T-helper 2 cell treated with Interferon-gamma antibody and Interleukin-4, amounts not matched to agents 5 μg/mL and 100 μg/mL, for 36 hours (primary cell): ENCODE results near the gene GNG12.

Source experiments
- DNase-seq: peaks from one replicate; pipeline ENCODE4 v3.0.0; 2021; ENCODE audit warnings: low spot score
- H3K27ac Mint-ChIP-seq: one replicate; pipeline ENCODE4 v1.8.0; 2021; ENCODE audit warnings: mild to moderate bottlenecking, mixed read lengths
- H3K27me3 Mint-ChIP-seq: one replicate; pipeline ENCODE4 v1.8.0; 2021; ENCODE audit warnings: low read depth, mixed read lengths
- H3K36me3 Mint-ChIP-seq: one replicate; pipeline ENCODE4 v1.8.0; 2021; ENCODE audit warnings: low read depth, mixed read lengths
- H3K4me1 Mint-ChIP-seq: one replicate; pipeline ENCODE4 v1.8.0; 2021; ENCODE audit warnings: low read depth, mixed read lengths
- H3K4me3 Mint-ChIP-seq: one replicate; pipeline ENCODE4 v1.8.0; 2022; ENCODE audit warnings: mild to moderate bottlenecking, moderate library complexity, mixed read lengths
- H3K9me3 Mint-ChIP-seq: one replicate; pipeline ENCODE4 v1.8.0; 2021; ENCODE audit warnings: mixed read lengths

The GNG12 gene

GRCh38 chr1:67853704-67854103, 20.4 kb upstream of the GNG12 start:
- Mint-ChIP-seq H3K27me3 (peaks cover 9% of the 10 kb centered on the region), H3K27ac (no peak overlapping the region), H3K4me1 (no peaks in the 10 kb centered on the region), H3K9me3 (no peaks in the 10 kb centered on the region), H3K4me3 (no peak overlapping the region), H3K36me3 (no peaks in the 10 kb centered on the region)
- no peak for DNase-seq

DNA sequence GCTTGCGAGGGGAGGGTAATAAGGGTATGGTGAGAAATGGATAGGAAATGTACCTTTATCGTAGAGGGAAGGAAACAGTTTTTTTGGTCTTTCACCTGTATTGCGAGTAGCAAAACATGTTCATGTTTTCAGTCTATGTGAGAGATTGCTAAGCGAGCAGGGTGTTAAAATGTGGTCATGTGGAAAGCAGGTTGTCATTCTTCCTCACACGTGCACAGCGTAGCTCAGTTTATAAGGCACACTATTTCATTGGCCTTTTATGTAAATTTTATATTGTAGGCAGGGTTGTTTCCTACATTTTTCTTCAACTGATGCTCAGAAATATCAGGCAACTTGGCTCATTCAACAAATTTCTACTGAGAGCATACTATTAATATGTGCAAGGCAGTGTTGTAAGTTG, 18.5 kb upstream of the GNG12 start:
- Mint-ChIP-seq H3K4me3 (no peak overlapping the region), H3K36me3 (no peaks in the 10 kb centered on the region), H3K27me3 (peaks cover 9% of the 10 kb centered on the region), H3K9me3 (no peaks in the 10 kb centered on the region), H3K4me1 (no peaks in the 10 kb centered on the region), H3K27ac (no peak overlapping the region)
- DNase-seq = no peak

DNA sequence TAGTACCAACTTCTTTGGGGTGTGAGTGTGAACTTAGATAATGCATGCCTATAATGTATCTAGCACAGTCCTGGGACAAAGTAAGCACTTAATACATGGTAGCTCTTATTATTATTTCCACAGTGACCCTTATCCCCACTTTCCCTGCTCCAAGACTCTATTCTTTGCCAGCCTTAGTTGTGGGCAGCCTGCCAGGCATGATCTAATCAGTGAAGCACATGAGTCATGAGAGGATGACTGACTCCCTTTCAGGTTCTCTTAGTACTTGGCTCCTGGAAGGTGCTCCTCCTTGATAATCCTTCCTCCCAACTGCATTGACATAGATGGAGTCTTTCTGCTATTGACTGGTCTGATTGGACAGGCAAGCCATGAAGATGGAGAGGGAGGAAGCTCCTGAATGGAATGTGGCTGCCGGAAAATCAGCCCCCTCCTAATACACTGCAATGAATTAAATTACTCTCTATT, 17.4 kb upstream of the GNG12 start:
- Mint-ChIP-seq H3K4me3 (no peak overlapping the region), H3K4me1 (no peaks in the 10 kb centered on the region), H3K36me3 (no peaks in the 10 kb centered on the region), H3K27ac (no peak overlapping the region), H3K9me3 (no peaks in the 10 kb centered on the region), H3K27me3 (peaks cover 4% of the 10 kb centered on the region)
- DNase-seq = no peak

GRCh38 chr1:67850151-67850551, 16.9 kb upstream of the GNG12 start:
- no peak for DNase-seq
- H3K4me1 Mint-ChIP-seq = no peaks in the 10 kb centered on the region

GRCh38 chr1:67847466-67847865, 14.2 kb upstream of the GNG12 start:
- no peaks in the 10 kb centered on the region for H3K9me3 Mint-ChIP-seq
- no peaks in the 10 kb centered on the region for H3K36me3 Mint-ChIP-seq
- DNase-seq = no peak
- H3K27ac Mint-ChIP-seq = no peak overlapping the region
- no peaks in the 10 kb centered on the region for H3K4me1 Mint-ChIP-seq
- no peak overlapping the region for H3K4me3 Mint-ChIP-seq
- H3K27me3 Mint-ChIP-seq = peaks cover 7% of the 10 kb centered on the region

More at GRCh38 chr1:67850151-67850551, 16.9 kb upstream of the GNG12 start:
- H3K36me3 Mint-ChIP-seq = no peaks in the 10 kb centered on the region
- no peak overlapping the region for H3K4me3 Mint-ChIP-seq
- H3K27ac Mint-ChIP-seq = no peak overlapping the region
- no peaks in the 10 kb centered on the region for H3K9me3 Mint-ChIP-seq
- peaks cover 2% of the 10 kb centered on the region for H3K27me3 Mint-ChIP-seq

GRCh38 chr1:67846538-67846937, 13.3 kb upstream of the GNG12 start:
- H3K4me3 Mint-ChIP-seq = no peak overlapping the region
- H3K9me3 Mint-ChIP-seq = no peaks in the 10 kb centered on the region
- DNase-seq = no peak
- H3K27me3 Mint-ChIP-seq = peaks cover 9% of the 10 kb centered on the region
- H3K27ac Mint-ChIP-seq = no peak overlapping the region
- no peaks in the 10 kb centered on the region for H3K4me1 Mint-ChIP-seq
- no peaks in the 10 kb centered on the region for H3K36me3 Mint-ChIP-seq

- DNase-seq = no peak
- peaks cover 12% of the 10 kb centered on the region for H3K27me3 Mint-ChIP-seq
- H3K4me1 Mint-ChIP-seq = no peaks in the 10 kb centered on the region
- no peaks in the 10 kb centered on the region for H3K36me3 Mint-ChIP-seq
- no peak overlapping the region for H3K4me3 Mint-ChIP-seq
- H3K9me3 Mint-ChIP-seq = no peaks in the 10 kb centered on the region
- H3K27ac Mint-ChIP-seq = no peak overlapping the region
These were observed 11.7 kb upstream of the GNG12 start for GRCh38 chr1:67844988-67845387.

DNA sequence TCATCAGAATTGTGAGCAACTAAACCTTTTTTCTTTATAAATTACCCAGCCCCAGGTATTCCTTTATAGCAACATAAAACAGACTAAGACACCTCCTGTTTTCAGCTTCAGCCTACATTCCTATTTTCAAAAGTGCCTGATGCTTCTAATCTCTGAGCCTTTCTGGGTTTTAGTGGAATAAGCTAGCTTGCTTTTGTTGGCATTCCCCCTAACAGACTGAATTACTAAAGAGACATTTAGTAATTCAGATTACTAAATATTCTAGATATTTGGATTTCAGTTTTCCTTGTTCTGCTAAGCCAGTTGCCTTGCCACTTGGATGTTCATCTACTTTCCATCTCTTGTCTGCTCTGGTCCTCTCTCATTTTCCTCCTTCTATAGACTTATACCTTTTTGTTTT, 10.5 kb upstream of the GNG12 start:
- peaks cover 19% of the 10 kb centered on the region for H3K27me3 Mint-ChIP-seq
- no peaks in the 10 kb centered on the region for H3K9me3 Mint-ChIP-seq
- no peak overlapping the region for H3K4me3 Mint-ChIP-seq
- no peaks in the 10 kb centered on the region for H3K4me1 Mint-ChIP-seq
- no peaks in the 10 kb centered on the region for H3K36me3 Mint-ChIP-seq
- no peak overlapping the region for H3K27ac Mint-ChIP-seq
- DNase-seq = no peak

DNA sequence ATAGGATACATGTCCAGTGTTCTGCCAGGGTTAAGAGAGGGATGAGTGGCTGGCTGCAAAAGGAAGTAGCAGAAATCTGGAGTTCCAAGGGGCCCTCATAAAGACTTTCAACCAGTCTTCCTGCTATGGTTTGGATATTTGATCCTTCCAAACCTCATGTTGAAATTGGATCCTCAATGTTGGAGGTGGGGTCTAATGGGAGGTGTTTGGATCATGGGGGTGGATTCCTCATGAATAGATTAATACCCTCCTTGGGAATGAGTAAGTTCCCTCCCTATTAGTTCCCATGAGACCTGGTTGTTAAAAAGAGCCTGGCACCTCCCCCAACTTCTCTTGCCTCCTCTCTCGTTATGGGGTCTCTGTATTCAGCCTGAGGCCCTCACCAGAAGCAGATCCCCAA, 10.1 kb upstream of the GNG12 start:
- H3K4me1 Mint-ChIP-seq = no peaks in the 10 kb centered on the region

GRCh38 chr1:67840449-67840848, 7.2 kb upstream of the GNG12 start:
- Mint-ChIP-seq H3K9me3 (no peaks in the 10 kb centered on the region), H3K27me3 (peaks cover 45% of the 10 kb centered on the region)

More for the DNA sequence above, 10.1 kb upstream of the GNG12 start:
- Mint-ChIP-seq H3K9me3 (no peaks in the 10 kb centered on the region), H3K4me3 (no peak overlapping the region), H3K27me3 (peaks cover 23% of the 10 kb centered on the region), H3K27ac (no peak overlapping the region), H3K36me3 (no peaks in the 10 kb centered on the region)
- DNase-seq = no peak

GRCh38 chr1:67839826-67840225, 6.6 kb upstream of the GNG12 start:
- Mint-ChIP-seq H3K4me1 (no peaks in the 10 kb centered on the region), H3K36me3 (no peaks in the 10 kb centered on the region), H3K4me3 (no peak overlapping the region), H3K27ac (no peak overlapping the region), H3K9me3 (no peaks in the 10 kb centered on the region), H3K27me3 (peaks cover 50% of the 10 kb centered on the region)
- no peak for DNase-seq

More at GRCh38 chr1:67840449-67840848, 7.2 kb upstream of the GNG12 start:
- H3K27ac Mint-ChIP-seq = no peak overlapping the region
- H3K4me3 Mint-ChIP-seq = no peak overlapping the region
- no peak for DNase-seq
- no peaks in the 10 kb centered on the region for H3K4me1 Mint-ChIP-seq
- H3K36me3 Mint-ChIP-seq = no peaks in the 10 kb centered on the region

DNA sequence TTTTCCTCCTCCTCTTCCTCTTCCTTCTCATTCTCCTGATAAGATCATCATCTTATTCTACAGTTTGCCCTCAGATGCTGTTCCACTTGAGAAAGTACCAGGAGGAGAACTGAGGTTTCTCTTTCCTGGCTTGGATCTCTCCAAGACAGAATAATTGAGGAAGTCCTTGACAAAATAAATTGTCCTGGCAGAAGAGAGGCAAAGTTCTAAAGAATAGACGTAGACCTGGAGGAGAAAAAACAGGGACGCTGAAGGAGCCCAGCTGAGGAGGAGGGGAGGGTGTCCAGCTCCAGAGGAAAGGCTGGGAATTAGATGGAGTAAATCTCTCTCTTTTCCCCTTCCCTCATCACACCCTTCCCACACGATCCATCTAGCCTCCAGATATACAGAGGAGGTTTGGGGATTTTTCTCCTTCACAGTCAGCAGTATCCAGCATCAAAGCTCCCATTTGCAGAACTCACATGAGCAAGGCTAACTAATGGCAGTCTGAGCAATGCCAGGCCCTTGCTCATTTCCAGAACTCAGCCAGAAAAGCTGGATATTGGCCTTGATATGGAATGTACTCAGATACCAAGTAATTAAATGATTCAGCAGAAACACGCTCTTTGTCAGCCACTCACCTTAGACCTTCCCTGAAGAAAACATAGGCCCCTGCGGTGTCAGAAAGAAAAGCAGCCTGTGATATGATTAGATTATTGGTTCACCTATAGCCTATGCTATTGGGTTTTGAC, 5.1 kb upstream of the GNG12 start:
- H3K27me3 Mint-ChIP-seq = peaks cover 61% of the 10 kb centered on the region
- H3K4me3 Mint-ChIP-seq = no peak overlapping the region
- DNase-seq = no peak
- no peak overlapping the region for H3K27ac Mint-ChIP-seq
- peaks cover 3% of the 10 kb centered on the region for H3K4me1 Mint-ChIP-seq
- no peaks in the 10 kb centered on the region for H3K9me3 Mint-ChIP-seq
- no peaks in the 10 kb centered on the region for H3K36me3 Mint-ChIP-seq

DNA sequence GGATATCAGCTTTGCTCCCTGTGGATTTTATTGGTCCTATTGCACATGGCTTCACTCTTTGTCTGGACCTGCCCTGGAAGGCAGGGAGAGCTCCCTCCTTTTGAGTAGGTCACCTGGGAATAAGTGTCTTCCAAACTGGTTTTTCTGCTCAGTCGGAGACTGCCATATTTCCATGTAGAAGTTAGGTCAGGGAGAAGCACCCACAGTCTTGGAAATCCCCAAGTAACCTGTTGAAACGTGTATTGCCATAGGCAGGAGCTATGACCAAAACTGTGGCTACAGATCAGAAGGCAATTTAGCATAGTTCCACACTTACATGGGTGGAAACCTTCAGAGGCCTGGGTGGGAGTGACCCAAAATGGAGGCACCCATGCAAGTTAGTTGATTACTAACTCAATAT, 3.5 kb upstream of the GNG12 start:
- H3K9me3 Mint-ChIP-seq = no peaks in the 10 kb centered on the region
- no peak overlapping the region for H3K27ac Mint-ChIP-seq
- no peak for DNase-seq
- no peak overlapping the region for H3K4me3 Mint-ChIP-seq
- H3K36me3 Mint-ChIP-seq = no peaks in the 10 kb centered on the region
- H3K27me3 Mint-ChIP-seq = peaks cover 64% of the 10 kb centered on the region
- H3K4me1 Mint-ChIP-seq = peaks cover 11% of the 10 kb centered on the region

GRCh38 chr1:67835663-67836452, 2.6 kb upstream of the GNG12 start:
- H3K9me3 Mint-ChIP-seq = no peaks in the 10 kb centered on the region
- H3K27me3 Mint-ChIP-seq = peaks cover 73% of the 10 kb centered on the region
- H3K36me3 Mint-ChIP-seq = no peaks in the 10 kb centered on the region
- H3K4me3 Mint-ChIP-seq = no peak overlapping the region
- H3K27ac Mint-ChIP-seq = no peak overlapping the region
- peaks cover 13% of the 10 kb centered on the region for H3K4me1 Mint-ChIP-seq
- DNase-seq = no peak
